RWPE2 (cell line): ENCODE measurements around the gene MRPL21.

Experiments used
- ATAC-seq: fragments of 200-7000 bp; cut with Tn5 transposase; 3 replicates; pipeline ENCODE4 v1.9.1; 2021; ENCODE audit warnings: low read depth
- DNase-seq: peaks from one replicate; pipeline ENCODE4 v3.0.0-alpha.2; 2020; ENCODE audit warnings: low spot score
- H3K27ac ChIP-seq: fragments of 450-650 bp; 2 replicates; pipeline ENCODE4 v1.5.1; 2017; ENCODE audit warnings: mild to moderate bottlenecking; ENCODE audit not compliant: poor library complexity, severe bottlenecking
- H3K27me3 ChIP-seq: fragments of 250-450 bp; sonication (Bioruptor Pico); 2 replicates; pipeline ENCODE4 v1.5.1; 2021; ENCODE audit warnings: mild to moderate bottlenecking, moderate library complexity; ENCODE audit not compliant: insufficient read depth, poor library complexity, severe bottlenecking
- H3K36me3 ChIP-seq: fragments of 250-450 bp; sonication (Bioruptor Pico); 2 replicates; pipeline ENCODE4 v1.5.1; 2020; ENCODE audit warnings: low read depth, mild to moderate bottlenecking, moderate library complexity
- H3K4me1 ChIP-seq: fragments of 250-450 bp; sonication (Bioruptor Pico); 2 replicates; pipeline ENCODE4 v1.5.1; 2021; ENCODE audit warnings: mild to moderate bottlenecking, moderate library complexity; ENCODE audit not compliant: insufficient read depth, poor library complexity, severe bottlenecking
- H3K4me3 ChIP-seq: fragments of 250-450 bp; sonication (Bioruptor Pico); 2 replicates; pipeline ENCODE4 v1.5.1; 2021; ENCODE audit warnings: mild to moderate bottlenecking, moderate library complexity; ENCODE audit not compliant: severe bottlenecking
- H3K9me3 ChIP-seq: fragments of 250-450 bp; sonication (Bioruptor Pico); 2 replicates; pipeline ENCODE4 v1.5.1; 2021; ENCODE audit warnings: mild to moderate bottlenecking, moderate library complexity; ENCODE audit not compliant: severe bottlenecking
- TF ChIP-seq, protein P1 (sequence below): fragments of 450-650 bp; IDR thresholded peaks from one replicate; pipeline ENCODE4 v1.5.1; 2017; ENCODE audit warnings: mild to moderate bottlenecking, moderate library complexity; ENCODE audit not compliant: poor library complexity, severe bottlenecking

The MRPL21 gene

DNA sequence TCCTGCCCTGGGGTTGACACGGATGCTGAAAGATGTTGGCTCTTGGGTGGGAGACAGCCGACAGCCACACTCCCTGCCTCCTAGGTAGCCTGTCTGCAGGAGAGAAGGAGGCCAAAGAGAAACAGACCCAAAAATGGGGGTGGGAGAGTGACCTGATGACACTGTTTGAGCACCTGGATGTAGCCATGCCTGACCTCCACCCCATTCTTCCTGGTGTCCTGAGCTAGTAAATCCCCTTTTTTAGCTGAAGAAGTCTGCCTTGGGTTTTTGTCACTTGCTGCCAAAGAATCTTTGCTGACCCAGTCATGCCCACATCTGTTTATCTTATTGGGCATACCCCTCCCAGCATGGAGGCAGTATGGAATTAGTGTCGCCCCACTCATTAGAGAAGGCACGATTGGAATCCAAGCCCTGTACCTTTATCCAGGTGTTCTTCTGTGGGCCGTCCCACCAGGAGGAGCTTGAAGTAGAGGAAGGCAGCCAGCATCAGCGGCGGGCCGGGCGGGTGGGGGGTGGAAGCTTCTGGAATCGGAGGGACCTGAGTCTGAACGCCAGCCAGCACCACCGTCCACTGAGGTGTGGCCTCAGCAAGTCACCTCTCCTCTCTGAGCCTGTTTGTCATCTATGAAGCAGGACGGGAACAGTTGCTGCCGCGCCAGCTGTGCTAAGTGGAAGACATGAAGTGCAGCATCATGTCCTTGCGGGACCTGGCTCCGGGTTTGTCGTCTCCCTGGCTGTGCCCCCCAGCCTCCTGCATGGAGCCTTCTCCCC is 37.9 kb upstream of the MRPL21 start:
- no peak overlapping the region for H3K27ac ChIP-seq
- peak; percentile 47 for DNase-seq
- TF ChIP-seq, protein P1, sequence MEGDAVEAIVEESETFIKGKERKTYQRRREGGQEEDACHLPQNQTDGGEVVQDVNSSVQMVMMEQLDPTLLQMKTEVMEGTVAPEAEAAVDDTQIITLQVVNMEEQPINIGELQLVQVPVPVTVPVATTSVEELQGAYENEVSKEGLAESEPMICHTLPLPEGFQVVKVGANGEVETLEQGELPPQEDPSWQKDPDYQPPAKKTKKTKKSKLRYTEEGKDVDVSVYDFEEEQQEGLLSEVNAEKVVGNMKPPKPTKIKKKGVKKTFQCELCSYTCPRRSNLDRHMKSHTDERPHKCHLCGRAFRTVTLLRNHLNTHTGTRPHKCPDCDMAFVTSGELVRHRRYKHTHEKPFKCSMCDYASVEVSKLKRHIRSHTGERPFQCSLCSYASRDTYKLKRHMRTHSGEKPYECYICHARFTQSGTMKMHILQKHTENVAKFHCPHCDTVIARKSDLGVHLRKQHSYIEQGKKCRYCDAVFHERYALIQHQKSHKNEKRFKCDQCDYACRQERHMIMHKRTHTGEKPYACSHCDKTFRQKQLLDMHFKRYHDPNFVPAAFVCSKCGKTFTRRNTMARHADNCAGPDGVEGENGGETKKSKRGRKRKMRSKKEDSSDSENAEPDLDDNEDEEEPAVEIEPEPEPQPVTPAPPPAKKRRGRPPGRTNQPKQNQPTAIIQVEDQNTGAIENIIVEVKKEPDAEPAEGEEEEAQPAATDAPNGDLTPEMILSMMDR, result no peak

DNA sequence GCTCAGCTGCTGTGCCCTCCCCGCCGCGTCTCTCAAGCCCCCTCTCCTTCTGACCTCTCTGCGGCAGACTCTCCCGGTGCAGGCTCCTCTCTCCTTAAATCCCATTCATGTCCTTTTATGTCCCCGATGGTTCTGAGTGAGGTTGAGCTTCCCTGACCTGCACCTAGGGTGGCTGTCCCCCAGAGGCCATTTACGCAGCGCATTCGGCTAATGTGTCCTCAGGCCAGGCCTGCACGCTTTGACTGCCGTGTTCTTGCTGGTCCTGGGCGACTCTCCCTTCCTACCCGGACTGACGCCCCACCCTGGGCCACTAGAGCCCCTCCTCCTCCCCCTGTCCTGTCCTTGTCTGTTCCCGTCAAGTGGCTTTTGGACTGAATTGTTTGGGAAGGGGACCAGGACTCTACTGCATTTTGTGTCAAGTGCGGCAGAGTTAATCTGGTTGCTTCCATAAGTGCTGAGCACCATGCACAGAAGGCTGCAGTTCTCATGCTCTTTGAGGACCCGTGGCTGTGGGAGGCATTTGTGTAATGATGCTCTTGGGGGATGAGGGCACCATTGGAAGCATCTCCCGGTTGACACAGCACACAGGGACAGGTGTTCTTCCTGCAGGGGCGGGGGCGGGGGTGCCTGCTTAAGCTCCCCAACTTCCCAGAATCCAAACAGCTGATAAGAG is 37.2 kb upstream of the MRPL21 start:
- no peak for ATAC-seq

More for the DNA sequence above, 37.9 kb upstream of the MRPL21 start:
- H3K36me3 ChIP-seq, result peaks cover 11% of the 10 kb centered on the region
- no peaks in the 10 kb centered on the region for H3K9me3 ChIP-seq
- H3K4me1 ChIP-seq, result no peaks in the 10 kb centered on the region
- no peak overlapping the region for H3K4me3 ChIP-seq
- H3K27me3 ChIP-seq, result no peaks in the 10 kb centered on the region
- ATAC-seq, result no peak

DNA sequence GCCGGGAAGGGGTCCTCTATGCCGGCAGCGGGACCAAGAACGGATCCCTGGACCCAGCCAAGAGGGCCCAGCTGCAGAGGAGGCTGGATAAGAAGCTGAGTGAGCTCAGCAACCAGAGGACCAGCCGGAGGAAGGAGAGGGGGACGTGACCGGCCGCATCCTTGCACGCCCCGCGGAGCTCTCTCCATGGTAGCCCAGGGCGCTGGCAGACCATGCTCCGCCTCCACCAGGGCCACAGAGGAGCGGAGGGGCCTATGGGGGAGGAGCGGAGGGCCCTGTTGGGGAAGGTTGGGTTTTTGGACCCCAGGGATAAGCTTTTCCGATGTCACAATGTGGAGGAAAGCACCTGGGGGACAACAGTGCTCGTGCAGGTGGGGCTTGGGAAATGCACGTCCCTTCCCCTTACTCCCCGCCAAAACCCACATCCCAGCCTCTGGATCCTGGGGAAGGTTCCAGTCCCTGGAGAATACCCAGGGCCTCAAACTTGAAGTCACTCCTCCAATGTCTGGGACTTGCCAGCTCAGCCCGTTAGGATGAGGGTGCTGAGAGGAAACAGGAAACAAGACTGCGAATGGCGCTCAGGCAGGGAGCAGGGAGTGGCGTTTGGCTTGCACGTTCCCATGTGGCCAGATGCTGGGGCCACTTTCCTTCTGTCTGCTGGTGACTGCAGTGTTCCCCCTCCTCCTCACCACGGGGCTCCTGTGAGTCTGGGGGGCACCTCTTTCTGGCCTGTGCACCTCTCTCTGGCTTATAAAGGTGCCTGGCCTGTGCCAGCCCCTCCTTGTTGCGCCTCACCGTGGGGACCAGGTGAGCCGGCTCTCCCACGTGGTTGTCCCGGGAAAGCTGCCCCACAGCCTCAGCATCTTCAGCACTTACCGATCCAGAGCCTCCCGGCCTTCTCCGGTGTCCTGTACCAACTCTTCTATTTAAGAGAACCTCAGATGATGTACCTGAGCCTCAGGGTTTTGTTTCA is 36.2 kb upstream of the MRPL21 start:
- Histone ChIP-seq H3K36me3 (peaks cover 16% of the 10 kb centered on the region), H3K27me3 (no peaks in the 10 kb centered on the region), H3K4me3 (no peak overlapping the region), H3K27ac (no peak overlapping the region), H3K9me3 (no peaks in the 10 kb centered on the region), H3K4me1 (no peaks in the 10 kb centered on the region)
- no peak for ATAC-seq
- TF ChIP-seq, protein P1, result no peak
- peak; percentile 28 for DNase-seq

More for the DNA sequence above, 37.2 kb upstream of the MRPL21 start:
- no peak overlapping the region for H3K27ac ChIP-seq
- H3K36me3 ChIP-seq, result peaks cover 16% of the 10 kb centered on the region
- H3K9me3 ChIP-seq, result no peaks in the 10 kb centered on the region
- peak; percentile 42 for DNase-seq
- TF ChIP-seq, protein P1, result no peak
- H3K27me3 ChIP-seq, result no peaks in the 10 kb centered on the region
- H3K4me3 ChIP-seq, result no peak overlapping the region
- no peaks in the 10 kb centered on the region for H3K4me1 ChIP-seq

DNA sequence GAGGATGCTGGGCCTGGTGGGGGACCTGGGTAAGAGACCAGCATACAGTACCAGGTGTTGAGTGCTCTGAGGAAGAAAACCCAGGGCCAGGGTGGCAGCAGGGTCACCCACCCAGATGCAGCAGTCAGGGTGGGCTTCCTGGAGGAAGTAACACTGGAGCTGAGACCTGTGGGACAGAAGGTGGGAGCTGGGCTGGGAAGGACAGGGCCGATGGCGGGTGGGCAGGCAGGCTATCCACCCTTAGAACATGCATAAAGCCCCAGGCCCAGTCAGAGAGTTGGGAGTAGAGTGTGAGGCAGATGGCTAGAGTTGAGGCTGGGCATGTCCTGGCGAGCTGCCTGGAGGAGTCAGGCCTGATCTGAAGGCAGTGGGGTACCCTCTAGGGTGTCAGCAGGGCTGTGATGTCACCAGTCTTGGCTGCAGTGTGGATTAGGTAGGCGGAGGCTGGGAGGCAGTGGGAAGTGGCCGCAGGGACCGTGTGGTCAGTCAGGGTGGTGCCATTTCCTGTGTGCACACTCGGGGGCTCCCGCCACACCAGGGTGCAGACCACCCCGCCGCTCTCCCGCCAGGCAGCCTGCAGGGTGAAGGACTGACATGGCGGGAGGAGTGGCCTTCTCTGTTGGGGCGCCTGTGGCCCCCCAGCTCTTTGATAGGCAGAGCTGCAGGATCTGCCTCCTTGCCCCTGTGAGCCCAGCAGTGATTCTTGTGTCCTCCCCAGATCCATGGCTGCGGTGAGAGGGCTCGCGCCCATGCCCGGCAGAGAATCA is 35.4 kb upstream of the MRPL21 start:
- Histone ChIP-seq H3K27me3 (no peaks in the 10 kb centered on the region), H3K36me3 (peaks cover 16% of the 10 kb centered on the region), H3K9me3 (no peaks in the 10 kb centered on the region), H3K4me3 (no peak overlapping the region), H3K4me1 (no peaks in the 10 kb centered on the region), H3K27ac (no peak overlapping the region)
- ATAC-seq (no peak), DNase-seq (peak; percentile 47)
- TF ChIP-seq, protein P1, result no peak
